ENCODE measurements around the gene TIAM1. TPM values are rescaled to one million over a fixed set of nuclear protein-coding genes. Genes with fewer than 3 reads are reported as not detected.
A peak's percentile ranks its signal among the peaks of the same experiment; 100 is the strongest.

TIAM1 gene
- total RNA-seq, 1 donor from 2014 or later = 41.3 TPM

- DNase-seq (ENCODE audit: extremely low spot score in 2 of 2) = no peak
- Histone ChIP-seq H3K27me3 (no peaks in the 10 kb centered on the region), H3K4me1 (no peaks in the 10 kb centered on the region), H3K36me3 (no peaks in the 10 kb centered on the region), H3K27ac (no peak overlapping the region), H3K9me3 (no peaks in the 10 kb centered on the region), H3K4me3 (no peak overlapping the region)
- TF ChIP-seq CTCF (IDR thresholded peaks at IDR 0.05) (peak; percentile 29 to 65 (median 63)), POLR2A (IDR thresholded peaks at IDR 0.05) (no peak)
- intact Hi-C loops (cut with DNase I) = loop anchor here (10.0 kb wide), 1 partner anchor 496 kb away; no protein-coding TSS in a partner anchor
Measured at GRCh38 chr21:31098576-31099005, 245.5 kb downstream of the TIAM1 start.

- Histone ChIP-seq H3K27ac (no peak overlapping the region), H3K36me3 (no peaks in the 10 kb centered on the region), H3K4me1 (no peaks in the 10 kb centered on the region), H3K4me3 (no peak overlapping the region), H3K27me3 (no peaks in the 10 kb centered on the region), H3K9me3 (no peaks in the 10 kb centered on the region)
- no peak for TF ChIP-seq CTCF (IDR thresholded peaks at IDR 0.05)
- no peak for TF ChIP-seq POLR2A (IDR thresholded peaks at IDR 0.05)
- TF ChIP-seq POLR2AphosphoS5 (IDR thresholded peaks at IDR 0.05; ENCODE audit: insufficient read depth in 1 of 2, low read depth in 1 of 2) = no peak
- DNase-seq (ENCODE audit: extremely low spot score in 2 of 2) = no peak
- intact Hi-C loops (cut with DNase I) = loop anchor here (10.0 kb wide), 1 partner anchor 502 kb away; no protein-coding TSS in a partner anchor
Measured at GRCh38 chr21:31092832-31093625, 251.0 kb downstream of the TIAM1 start.

GRCh38 chr21:31090376-31090775, 253.7 kb downstream of the TIAM1 start:
- Histone ChIP-seq H3K4me3 (no peak overlapping the region), H3K4me1 (no peaks in the 10 kb centered on the region), H3K9me3 (no peaks in the 10 kb centered on the region), H3K36me3 (no peaks in the 10 kb centered on the region), H3K27ac (no peak overlapping the region), H3K27me3 (no peaks in the 10 kb centered on the region)
- intact Hi-C loops (cut with DNase I) = loop anchor here (10.0 kb wide), 1 partner anchor 504 kb away; no protein-coding TSS in a partner anchor
- TF ChIP-seq POLR2AphosphoS5 (IDR thresholded peaks at IDR 0.05; ENCODE audit: insufficient read depth in 1 of 2, low read depth in 1 of 2) = no peak
- no peak for TF ChIP-seq POLR2A (IDR thresholded peaks at IDR 0.05)
- no peak for TF ChIP-seq CTCF (IDR thresholded peaks at IDR 0.05)
- no peak for DNase-seq (ENCODE audit: extremely low spot score in 2 of 2)

- no peak for DNase-seq (ENCODE audit: extremely low spot score in 2 of 2)
- H3K27ac ChIP-seq = no peak overlapping the region
- H3K36me3 ChIP-seq = no peaks in the 10 kb centered on the region
- no peak overlapping the region for H3K4me3 ChIP-seq
- intact Hi-C loops (cut with DNase I) = no loop called here
- no peaks in the 10 kb centered on the region for H3K9me3 ChIP-seq
- H3K4me1 ChIP-seq = no peaks in the 10 kb centered on the region
- TF ChIP-seq POLR2AphosphoS5 (IDR thresholded peaks at IDR 0.05; ENCODE audit: insufficient read depth in 1 of 2, low read depth in 1 of 2) (no peak), POLR2A (IDR thresholded peaks at IDR 0.05) (no peak), CTCF (IDR thresholded peaks at IDR 0.05) (no peak)
- no peaks in the 10 kb centered on the region for H3K27me3 ChIP-seq
Measured at GRCh38 chr21:31088474-31088751, 255.6 kb downstream of the TIAM1 start.

Data from vagina (tissue), 2 donors.